Activated T-cell treated with anti-CD3 and anti-CD28 coated beads for 24 hours (primary cell): ENCODE measurements around the gene PALM2AKAP2.

ENCODE experiments used
- DNase-seq: peaks from one replicate; pipeline ENCODE4 v3.0.0-alpha.2; 2020; ENCODE audit warnings: low read depth

The PALM2AKAP2 gene

DNA sequence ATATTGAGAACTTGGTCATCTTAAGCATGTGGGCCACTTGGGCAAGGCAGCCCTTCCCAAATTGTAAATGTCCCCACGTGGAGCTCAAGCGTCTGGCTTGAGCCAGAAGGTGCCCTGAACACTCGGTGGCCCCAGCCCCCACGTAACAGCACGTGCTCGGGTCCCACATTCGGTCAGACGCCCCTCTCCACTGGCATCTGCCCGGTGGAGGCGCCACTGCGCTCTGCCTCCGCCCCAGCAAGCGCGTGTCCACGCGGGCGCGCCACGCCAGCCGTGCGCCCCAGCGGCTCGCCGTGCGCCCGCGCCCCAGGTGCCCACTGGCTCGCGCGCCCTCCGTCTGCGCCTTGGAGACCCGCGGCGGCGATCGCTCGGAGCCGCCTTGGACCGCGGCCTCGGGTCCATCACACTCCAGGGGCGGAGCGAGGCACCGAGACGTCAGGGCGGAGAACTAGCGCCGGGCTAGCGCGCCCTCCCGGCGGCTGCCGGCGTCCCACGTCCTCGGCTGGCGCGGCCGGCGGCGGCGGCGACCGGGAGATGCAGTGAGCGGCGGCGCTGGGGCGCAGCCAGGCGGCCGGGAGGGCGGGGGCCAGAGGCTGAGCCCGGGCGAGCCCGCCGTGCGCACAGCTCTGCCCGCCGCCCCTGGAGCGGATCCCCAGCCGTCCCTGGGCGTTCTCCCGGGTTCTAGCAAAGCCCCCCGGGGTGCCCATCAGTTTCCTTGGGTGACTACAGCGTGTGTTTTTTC, at the start of gene PALM2AKAP2:
TSS of gene PALM2AKAP2 (plus strand) at position 488 of the 742 bp plus-strand sequence. CDS start 291 bp downstream, outside the sequence.
- no peak for DNase-seq

DNA sequence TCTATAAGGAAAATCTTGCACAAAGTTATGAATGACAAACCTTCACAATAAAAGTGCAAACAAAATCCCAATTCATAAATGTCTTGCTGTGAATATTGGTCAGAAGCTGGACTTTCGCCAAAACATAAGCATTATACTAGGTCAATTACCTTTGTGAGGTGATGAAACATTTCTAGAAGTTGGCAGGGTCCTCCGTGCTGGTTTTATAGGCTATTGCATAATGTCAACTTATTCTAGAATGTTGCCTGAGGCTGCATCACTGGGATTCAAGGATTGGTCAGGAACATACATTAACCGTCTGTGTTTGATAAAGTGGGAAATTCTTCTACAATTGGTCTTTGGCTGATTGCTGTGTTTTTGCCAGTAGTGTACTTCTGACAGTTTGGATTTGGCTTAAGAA, 49.8 kb upstream of the PALM2AKAP2 start:
- no peak for DNase-seq

DNA sequence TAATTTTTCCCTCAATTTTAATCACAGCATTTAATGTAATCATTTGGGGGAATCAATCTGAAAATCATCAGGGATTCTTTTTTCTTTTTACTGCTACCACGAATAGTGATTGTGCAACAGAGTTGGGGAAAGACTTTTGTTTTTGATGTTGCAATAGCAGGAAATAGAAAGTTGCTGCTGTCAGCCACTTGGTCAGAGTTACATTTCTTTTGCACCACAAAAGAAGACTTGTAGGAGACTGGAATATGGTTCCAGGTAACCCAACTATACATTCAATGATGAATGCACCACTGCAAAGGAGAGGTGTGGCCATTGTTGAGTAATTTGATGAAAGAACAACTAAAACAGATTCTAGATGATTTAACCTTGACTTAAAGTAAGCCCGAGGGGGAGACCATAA, 46.3 kb upstream of the PALM2AKAP2 start:
- DNase-seq, result no peak

DNA sequence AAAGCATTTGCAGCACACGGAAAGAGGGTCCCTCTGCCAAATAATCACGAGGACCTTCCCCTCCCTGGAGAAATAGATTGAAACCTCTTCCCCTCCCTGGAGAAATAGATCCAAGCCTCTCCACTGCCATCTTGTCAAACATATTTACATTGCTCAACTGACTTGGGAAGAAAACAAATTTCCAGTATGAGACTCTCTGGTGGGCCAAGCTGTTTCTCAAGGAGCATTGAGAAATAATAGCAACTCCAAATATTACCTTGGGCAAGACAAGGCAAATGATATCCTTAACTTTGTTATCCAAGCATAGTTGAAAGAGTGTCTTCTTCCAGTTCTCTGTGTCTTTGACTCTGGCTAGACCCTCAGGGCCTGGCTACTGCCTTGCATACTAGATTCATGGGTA, 45.2 kb upstream of the PALM2AKAP2 start:
- DNase-seq, result no peak

DNA sequence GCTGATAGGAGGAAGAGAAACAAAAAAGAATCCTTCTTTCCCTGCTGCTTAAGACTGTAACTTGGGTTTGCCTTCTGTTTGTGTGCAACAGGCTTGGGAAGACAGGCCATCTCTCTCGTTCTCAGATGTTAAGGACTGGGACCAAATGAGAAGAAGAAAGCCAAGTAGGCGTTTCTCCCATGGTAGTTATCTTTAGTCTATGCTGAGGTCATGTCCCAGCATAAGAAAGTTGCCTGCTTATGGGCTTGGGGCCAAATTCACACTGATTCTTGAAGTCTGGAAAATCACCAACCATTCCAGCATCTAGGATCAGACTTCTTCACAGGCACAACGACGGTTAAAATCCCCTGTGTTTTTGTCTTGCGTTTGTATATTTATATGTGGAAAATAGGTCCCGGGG, 44.2 kb upstream of the PALM2AKAP2 start:
- DNase-seq, result no peak

DNA sequence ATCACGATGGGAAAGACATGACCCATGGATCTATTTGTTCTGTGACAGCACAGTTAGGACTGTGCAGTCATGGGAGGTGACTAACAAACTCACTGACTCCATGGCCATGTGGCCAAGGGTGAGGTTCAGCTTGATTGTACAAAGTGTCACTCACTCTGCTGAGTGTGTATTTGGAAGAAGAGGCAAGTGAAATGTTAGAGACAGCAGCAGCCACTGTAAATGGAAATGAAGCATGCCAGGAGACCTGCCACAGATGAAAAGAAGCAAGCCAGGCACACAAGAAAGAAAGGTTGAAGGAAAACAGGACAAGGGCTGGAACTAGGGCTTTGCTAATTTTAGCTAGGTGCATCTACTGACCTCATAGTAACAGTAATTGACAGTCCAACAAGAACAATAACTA, 42.7 kb upstream of the PALM2AKAP2 start:
- DNase-seq, result no peak

DNA sequence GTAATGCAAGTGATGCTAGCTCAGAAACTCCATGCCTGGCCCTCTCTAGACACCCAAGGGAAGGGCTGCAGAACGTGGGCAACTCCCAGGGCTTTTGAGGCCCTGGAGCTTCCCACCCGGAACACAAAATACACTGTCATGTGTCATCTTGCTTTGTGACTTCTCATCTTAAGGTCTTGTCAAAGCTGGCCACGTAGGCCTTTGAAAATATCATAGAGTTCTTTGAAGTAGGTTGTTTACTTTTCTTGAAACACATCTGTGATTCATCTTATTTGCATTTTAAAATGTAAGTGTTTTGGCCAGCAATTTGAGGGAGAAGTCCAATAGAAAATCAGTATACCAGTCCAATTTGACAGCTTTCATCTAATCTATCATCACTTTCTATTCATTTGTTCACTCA, 40.2 kb upstream of the PALM2AKAP2 start:
- no peak for DNase-seq

DNA sequence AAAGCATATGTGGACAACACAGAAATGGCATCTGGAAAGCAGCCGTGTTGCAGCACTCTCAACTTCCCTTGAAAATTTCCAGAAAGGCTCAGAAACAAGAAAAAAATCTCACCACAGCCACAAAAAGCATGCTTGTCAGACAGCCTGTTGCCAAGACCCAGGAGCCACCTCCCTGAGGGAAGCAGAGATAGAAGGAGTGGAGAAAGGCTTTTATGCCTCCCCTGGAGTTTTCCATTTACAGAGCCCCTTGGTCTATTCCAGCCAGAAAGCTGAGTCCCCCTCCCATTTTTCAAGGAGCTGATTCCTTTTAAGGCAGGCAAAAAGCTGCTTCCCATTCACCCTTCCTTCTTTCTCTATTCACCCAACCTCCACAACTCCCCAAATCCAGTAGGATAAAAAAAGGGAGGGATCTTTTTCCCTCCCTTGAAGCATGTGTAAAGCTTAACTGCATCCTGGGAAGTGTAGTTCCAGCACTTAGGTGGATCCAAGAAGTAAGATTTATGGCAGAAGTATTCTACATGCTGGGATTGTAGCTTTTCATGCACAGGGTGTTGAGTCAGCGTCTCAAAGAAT, 37.1 kb upstream of the PALM2AKAP2 start:
- no peak for DNase-seq

DNA sequence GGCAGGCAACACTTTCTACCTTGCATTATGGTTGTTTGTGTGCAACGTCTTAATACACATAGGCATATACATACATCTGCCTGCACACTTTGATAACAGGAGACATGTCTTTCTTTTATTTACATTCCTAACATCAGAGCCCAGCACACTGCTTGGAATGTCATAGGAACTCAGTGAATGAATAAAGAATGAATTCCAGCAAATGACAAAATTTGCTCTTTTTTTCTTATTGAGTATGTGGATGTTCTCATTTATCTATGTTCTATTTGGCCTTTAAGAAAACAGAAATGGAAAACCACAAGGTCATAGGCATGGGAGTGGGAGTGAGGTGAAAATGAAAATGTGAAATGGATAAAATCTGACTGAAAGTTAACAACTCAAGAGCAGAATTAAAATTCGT, 36.3 kb upstream of the PALM2AKAP2 start:
- DNase-seq, result no peak

DNA sequence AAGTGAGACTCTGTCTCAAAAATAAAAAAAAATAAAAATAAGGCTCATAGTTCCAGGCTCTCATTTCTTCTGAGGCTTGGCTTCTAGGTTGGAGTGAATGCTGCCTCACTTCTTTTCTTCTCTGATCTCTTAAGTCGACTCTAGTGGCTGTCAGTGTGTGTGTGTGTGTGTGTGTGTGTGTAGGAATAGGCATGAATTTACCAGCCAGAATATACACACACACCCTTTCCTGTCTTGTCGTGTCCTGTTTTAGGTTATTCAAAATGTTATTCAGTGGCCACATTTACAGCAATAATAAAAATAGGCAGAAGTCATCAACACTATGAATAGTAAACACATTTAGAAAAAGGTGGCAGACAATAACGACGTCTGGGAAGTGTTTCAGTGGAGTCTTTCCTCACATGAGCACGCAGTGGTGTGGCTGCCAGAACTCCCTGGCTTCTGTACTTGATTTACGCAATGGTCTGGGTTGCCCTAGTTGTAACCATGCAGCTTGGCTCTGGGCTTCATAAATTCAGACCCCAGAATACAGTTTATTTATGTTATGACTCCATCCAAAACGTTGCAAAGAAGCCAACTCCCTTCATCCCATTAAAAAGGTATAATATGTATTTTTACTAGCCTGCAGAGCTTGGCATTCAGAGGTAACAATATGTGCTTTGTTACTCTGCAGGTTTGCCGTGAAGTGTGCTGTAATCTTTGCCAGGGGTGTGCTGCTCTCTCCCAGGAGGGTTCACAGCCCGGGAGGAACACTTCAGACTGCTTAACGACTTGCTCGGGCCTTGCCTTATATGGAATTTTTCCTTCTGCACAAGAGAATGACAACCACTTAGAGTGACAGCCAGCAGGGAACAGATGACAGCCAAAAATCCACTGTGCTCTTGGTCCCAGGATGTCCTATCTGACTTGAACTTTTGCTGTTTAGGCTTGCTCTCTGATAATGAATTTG, 34.4 kb upstream of the PALM2AKAP2 start:
- DNase-seq, result no peak

DNA sequence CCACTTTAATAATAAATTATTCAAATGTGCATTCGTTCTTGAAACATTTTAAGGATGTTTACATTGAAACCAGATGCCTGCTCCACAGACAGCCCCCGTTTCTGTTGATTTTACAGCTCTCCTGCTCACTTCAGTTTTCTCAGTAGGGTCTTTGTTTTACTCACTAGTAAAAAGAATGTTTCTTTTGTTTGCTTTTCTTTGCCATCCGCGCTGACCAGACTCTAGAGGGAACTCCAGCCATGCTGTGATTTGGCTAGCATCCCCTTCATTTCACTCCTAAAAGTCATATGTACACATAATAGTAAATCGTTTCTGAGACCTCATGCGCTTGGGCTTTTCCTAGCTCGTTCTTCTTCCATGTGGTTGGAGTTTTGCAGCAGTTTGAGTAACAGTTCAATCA, 28.7 kb upstream of the PALM2AKAP2 start:
- DNase-seq, result no peak

DNA sequence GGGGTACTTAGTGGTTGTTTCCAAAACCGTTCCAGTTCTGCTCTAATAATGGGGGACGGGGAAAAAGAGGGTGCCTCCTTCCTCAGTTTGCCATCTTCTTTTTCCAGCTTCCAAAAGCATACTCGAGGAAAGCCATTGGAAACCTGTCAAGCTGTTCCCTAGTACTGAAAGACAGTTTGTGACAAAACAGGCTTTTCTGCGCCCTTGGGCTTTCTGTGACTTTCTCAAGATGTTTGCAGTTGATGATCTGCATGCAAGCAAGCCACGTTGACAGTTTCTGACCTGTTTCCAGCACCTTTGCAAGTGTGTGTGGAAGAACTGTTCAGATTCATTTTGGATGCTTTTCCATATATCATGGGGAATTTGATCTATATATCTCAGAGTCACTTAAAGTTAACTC, 26.7 kb upstream of the PALM2AKAP2 start:
- no peak for DNase-seq

DNA sequence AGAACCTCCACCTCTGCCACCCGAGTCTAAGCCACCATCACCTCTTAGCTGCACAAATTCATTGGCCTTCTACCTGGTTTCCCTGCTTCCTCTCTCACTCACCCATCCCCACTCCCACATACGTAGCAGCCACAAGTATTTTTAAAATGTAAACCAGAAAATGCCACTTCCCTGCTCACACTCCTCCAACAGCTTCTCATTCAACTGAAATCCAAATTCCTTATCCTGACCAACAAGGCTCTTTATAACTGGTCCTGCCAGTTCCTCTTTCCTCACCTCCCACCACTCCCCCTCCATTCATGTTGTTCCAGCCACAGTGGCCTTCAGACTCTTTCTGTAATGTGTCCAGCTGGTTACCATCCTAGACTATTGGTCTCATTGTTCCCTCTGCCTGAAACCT, 25.0 kb upstream of the PALM2AKAP2 start:
- no peak for DNase-seq

DNA sequence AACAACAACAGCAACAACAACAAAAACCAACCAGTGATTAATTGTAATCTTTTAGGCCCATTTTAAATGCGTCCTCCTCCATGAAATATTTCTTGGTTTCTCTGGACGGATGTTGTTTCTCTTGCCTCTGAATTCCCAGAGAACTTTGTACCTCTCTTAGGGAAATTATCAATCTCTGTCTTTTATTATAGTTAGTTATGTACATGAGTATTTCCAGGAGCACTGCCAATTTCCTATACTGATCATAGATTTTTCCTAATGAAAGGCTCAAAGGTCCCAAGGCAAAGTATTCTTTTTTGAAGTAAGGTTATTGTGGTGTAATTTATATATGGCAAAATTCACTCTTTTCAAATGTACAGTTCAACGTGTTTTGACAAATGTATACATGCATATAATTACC, 20.4 kb upstream of the PALM2AKAP2 start:
- no peak for DNase-seq

DNA sequence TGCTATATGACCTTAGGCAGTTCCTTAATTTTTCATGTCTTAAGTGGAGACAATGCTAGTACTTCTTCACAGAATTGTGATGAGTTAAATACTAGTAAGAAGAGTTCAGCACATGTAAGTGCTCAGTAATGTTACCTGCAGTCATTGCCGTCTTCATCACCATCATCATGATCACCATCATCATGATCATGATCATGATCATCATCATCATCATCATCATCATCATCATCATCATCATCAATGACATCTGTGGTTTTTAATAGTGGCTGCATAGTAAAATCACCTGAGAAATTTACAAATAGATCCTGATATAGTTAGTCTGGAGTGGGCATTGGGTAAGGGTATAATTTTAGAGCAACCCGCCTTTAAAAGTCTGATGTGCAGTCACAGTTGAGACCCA, 14.7 kb upstream of the PALM2AKAP2 start:
- no peak for DNase-seq

DNA sequence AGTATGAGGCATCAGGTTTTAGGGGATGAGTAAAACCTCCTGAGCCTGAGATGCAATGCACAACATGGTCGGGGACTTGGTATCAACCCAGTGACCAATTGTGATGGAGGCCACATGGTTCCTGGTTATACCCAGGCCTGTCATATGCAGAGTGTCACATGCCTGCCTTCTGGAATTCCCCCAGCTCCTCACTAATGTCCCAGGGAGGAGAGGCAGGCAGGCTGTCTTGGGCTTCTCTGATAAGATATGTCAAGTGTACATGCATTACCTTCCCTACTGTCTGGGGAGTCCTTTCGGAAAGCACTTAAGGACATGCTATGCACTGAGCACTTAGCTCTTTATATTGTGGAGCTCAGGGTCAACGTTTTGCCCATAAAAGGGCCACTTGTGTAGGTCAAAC, 14.2 kb upstream of the PALM2AKAP2 start:
- DNase-seq, result no peak

DNA sequence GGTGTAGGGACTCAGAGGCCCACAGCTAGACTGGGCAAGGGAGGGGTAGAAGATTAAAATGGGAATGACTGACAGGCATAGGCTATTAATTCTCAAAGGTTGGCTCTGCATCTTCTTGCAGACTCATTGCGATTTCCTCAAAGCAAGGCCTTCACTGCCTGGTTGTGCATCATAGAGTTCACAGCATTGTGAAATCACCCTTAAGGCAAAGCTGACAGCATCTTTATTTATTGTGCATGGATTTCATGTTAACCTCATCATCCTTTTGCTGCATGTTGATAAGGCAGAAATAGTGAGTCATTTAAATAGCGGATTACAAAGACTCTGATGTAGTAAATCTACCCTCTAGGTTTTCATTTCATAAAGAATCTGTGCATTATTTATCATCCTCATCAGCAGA, 13.6 kb upstream of the PALM2AKAP2 start:
- no peak for DNase-seq

DNA sequence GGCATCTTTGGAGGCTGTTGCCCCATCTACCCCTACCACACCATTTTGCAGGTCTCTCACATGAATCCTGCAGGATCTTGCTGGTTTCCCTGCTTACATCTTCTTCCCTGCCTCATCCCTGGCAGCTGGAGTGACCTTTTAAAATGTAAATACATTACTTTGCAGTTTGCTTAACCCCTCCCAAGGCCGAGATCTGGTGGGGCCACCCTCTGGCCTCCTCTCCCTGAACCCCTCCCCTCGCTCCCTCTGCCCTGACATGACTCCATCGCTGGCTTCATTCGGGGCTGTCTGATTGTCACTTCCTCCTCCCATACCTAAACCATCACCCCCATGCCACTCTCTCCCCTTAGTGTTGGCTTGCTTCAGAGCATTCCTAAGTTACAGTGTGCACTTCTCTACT, 12.6 kb upstream of the PALM2AKAP2 start:
- DNase-seq, result no peak

DNA sequence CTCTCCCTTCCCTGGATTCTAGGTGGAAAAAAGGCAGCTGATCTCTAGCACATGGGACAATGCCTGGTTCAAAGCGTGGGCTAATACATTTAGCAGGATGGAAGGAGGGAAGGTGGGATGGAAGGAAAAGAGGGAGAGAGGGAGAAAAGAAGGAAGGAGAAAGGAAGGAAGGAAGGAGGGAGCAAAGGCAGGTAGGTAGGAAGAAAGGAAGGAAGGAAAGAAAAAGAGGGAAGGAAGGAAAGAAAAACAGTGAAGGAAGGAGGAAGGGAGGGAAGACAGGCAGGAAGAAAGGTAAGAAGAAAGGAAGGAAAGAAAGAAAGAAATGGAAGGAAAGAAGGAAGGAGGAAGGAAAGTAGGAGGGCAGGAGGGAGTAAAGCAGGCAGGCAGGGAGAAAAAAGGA, 12.2 kb upstream of the PALM2AKAP2 start:
- DNase-seq, result no peak

DNA sequence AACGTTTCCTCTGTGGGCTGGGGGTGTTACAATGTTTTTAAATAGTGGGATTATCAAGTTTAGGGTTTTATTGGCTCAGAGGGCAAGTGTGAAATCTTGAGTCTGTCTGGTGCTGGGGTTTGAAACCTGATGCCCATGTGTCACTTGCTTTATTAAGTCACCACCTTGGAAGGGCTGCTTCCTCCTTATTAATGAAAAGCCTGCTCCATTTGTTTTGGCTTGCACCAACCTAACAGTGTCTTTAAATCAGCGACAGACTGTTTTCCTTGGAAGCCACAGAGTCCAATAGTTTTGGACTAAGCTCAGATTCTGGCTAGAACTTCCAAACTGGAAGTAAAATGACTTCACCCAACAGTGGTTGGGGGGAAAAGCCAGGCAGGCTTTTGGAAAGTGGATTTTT, 10.7 kb upstream of the PALM2AKAP2 start:
- DNase-seq, result no peak

DNA sequence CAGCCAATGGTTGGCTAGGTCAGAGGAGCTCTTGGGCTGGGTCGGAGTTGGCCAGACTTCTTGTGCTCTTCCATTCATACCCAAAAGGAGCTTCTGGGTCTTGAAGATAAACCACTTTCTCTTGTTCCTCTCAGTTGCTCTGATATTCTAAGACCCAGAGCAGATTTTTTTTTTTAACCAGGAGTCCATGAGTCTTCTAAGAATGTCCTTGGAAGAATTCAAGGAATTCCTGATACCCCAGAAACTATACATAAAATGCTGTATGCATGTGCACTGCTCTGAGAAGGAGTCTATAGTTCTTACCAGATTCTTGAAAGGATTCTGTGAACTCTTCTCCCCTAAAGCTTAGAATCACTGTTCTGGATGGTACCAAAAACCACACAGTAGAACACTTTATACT, 9.9 kb upstream of the PALM2AKAP2 start:
- DNase-seq, result no peak

DNA sequence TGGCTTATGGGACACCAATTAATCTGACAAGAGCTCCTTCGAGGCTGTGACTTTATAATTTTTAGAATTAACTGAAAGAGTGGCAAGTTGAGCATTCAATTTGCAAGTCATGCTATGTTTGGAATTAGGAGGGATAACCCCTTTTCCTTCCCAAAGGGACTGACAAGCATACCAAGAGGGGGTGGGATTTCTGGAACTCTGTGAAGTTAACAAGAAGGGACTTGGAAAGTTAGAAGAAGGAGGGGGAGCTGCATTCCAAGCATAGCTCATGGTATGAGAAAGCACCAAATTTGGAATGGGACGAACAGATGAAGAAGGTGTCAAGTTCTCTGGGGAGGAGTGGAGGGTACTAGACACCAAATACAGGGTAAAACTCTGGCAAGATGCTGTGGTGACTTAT, 8.9 kb upstream of the PALM2AKAP2 start:
- DNase-seq, result no peak
